ELR (cell line): ENCODE results near the gene SEMA4G.

ENCODE experiments used
- DNase-seq: peaks from one replicate; pipeline ENCODE4 v3.0.0-alpha.2; 2015; ENCODE audit warnings: low read depth

Gene SEMA4G

DNA sequence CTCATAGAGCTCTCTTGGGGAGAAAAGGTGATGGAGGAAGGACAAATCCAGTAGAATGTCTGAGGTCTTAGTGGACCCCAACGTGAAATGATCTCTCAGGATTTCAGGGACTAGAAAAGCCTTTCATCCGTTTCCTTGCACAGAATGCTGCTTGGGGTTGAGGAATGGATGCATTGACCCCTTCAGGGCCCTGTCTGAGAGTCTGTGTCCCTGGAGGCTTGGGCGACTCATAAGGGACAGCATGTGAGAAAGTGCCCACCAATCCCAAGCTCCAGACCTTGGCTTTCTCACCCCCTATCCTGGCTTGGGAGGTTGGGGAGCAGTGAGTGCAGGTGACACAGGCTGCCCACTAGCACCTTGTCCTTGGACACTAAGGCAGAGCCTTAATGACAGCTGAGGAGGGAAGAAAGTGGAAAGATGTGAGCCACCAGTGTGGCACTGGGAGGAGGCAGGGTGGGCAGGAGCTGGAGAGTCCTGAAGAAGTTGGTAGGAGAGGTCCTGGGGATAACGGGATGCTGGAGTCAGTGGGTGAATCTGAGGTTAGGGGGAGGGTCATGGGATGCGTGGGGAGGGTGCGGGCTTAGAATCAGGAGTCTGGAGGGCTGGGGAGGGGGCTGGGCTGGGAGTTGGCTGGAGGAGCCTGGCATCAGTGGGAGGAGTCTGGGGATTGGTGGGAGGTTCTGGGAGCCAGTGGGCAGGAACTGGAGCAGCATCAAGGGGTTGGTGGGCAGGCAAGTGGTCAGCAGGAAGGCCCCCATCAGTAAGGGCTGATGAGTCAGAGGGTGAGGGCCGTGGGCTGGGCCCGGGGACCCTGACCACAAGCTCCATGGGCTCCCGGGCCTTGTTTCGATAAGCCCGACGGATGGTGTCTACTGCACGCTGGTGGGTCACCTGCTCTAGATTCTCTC lies 38.9 kb downstream of the SEMA4G start:
- DNase-seq: no peak

GRCh38 chr10:101008823-101009423 lies 39.6 kb downstream of the SEMA4G start:
- no peak for DNase-seq

GRCh38 chr10:101010329-101010728 lies 41.0 kb downstream of the SEMA4G start:
- no peak for DNase-seq

DNA sequence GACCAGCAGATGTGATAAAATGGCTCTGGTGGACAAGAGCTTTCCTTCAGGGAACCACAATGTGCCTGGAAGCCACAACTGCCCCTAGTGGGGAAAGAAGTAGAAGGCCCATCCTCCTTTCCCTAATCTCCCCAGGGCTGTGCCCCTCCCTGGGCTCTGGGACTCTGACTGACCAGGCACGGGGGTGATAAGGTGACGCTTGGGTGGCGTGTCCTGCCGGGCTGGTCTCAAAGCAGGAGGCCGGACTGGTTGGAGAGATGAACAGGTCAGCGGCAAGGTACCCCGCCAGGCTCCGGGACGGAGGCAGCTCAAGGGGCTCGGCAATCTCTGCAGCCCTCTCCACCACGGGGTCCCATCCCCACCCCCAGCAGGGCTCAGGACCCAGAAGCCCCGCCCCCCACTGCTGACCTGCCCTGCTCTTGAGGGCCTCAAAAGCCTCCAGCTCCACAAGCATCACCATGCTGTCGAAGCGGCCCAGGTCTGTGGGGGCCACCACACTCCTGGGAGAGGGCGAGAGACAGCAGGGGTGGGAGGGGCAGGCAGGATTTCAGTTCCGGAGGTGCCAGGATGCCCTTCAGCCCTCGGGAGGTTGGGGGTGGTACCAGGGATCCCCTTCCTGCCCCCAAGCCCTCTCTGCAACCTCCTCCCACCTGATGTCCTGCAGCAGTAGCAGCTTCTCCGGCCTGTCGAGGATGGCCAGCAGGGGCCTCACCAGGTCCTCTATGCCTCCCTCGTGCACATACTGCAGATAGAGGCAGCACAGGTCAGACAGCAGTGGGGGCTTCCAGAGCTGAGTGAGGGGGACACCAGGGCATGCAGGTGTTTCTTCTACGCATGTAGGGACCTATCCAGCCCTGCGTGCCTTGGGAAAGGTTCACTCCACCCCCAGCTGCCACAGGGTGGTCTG lies 42.5 kb downstream of the SEMA4G start:
- DNase-seq: peak; percentile 55

- DNase-seq: peak; percentile 96
Measured at GRCh38 chr10:101012525-101013364, 43.4 kb downstream of the SEMA4G start.

DNA sequence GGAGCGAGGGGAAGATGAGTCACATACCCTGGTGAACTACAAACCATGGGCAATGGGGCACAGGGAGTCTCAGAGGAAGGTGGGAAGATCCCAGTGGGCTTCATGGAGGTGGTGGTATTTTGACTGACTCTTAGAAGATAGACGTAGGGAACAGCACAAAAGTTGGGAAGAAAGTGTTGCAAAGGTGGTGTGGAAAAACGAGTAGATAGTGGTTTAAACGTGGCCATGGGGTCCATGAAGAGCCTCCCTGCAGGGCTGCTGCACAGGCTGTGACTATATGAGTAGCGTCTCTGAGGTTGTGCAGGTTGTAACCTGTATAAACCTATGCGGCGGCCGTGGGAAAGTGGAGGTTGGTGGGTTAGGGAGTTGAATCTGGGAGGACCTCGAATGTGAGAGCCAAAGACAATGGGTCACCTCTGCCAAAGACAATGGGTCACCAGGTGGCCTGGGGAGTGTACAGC lies 44.1 kb downstream of the SEMA4G start:
- no peak for DNase-seq

- DNase-seq: peak; percentile 81
Measured at GRCh38 chr10:101014230-101014884, 45.1 kb downstream of the SEMA4G start.

- DNase-seq: peak; percentile 95
Measured at GRCh38 chr10:101014966-101015581, 45.8 kb downstream of the SEMA4G start.

GRCh38 chr10:101015582-101015973 lies 46.3 kb downstream of the SEMA4G start:
- no peak for DNase-seq

DNA sequence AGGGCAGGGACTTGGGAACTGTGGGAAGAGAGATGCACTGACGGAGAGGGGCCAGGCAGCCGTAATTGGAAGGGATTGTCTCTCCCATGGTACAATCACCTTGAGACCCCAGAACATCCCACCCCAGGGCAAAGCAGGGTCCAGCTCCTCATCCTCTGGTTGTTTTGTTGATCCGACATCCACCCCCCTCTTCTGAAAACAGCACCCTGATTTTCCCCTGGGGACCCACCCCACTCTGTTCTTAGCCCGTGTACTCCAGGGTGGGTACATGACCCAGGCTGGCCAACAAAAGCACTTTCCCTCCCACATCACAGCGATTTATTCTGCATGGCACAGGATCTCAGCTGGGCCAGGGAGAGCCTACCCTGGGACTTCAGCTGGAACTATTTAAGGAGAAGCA lies 47.5 kb downstream of the SEMA4G start:
- no peak for DNase-seq

DNA sequence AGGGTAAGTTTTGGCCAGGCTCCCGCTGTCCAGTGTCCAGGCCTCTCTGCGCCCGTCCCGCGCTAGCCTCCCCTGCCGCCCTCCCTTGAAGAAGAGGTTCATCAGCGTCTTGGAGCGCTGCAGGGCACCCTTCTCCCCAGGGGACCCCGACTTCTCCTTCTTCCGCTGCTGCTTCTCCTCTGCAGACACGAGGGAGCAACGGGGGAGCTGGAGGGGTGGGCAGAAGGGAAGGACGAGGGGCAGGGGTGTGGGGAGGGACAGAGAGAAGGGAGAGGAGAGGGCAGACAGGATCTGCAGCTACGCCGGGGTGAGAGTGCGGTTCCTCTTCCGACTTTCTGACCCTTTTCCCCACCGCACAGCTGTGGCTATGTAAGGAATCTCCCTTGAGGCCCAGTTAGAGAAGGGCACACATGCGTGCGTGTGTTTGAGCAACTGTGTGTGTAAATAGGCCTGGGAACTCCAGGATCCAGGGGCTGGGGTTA lies 48.9 kb downstream of the SEMA4G start:
- no peak for DNase-seq

DNA sequence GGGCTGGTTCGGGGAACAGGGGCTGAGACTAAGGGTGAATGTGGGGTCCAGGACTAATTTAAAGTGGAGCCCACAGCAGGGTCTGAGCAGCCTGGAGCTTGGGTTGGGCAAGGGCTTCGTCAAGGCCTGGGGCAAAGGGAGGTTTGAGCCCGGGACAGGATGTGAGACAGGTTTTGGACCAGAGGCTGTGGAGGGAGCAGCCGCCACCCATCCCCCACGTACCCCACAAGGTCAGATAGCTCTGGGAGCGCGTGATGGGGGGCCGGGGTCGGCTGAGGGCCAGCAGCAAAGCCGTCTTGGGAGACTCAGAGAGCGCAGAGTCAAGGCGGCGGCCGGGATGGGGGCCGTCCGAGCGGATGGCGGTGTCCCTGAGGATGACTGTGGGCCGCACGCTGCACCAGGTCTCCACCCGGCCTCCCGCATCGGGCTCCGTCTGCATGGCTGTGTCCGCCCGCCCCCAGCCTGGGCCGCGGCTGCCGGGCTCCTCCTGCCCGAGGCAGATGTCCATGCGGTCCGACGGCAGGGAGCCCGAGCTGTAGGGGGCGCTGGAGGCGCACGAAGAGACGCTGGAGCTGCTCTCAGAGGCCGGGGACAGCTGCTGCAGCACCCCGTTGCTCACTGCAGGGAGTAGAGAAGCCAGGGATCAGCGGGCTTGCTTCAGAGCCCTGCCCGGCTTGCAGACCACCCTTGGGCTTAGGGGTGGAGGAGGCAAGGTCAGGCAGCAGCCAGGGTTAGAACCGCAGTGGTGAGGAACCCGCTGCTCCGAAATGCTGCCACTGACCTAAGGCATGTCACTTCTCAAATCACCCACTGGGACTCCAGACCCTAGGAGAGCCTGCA lies 49.5 kb downstream of the SEMA4G start:
- peak; percentile 88 for DNase-seq
